K562 (cell line): ENCODE measurements around the gene RAP2B. TPM values are rescaled to one million over a fixed set of nuclear protein-coding genes. Genes with fewer than 3 reads are reported as not detected.

ENCODE experiments used
- AFF4 ChIP-seq: sonication (generic); formaldehyde crosslinking; IDR thresholded peaks from 2 replicates; pipeline ENCODE4 v1.8.0; 2023; ENCODE audit warnings: mild to moderate bottlenecking, missing genetic modification reagents
- BCLAF1 ChIP-seq, 2 experiments: fragments of 450-650 bp in 1 of 2; IDR thresholded peaks; 2 replicates each; pipeline ENCODE4 v1.6.1; 2011 to 2017; ENCODE audit warnings: low read depth in 2 of 2, antibody characterized with exemption in 1 of 2, borderline replicate concordance in 1 of 2, low read length in 1 of 2, mild to moderate bottlenecking in 1 of 2, mixed read lengths in 1 of 2; ENCODE audit not compliant: control insufficient read depth in 1 of 2
- HDAC3 ChIP-seq: fragments of 450-650 bp; IDR thresholded peaks from 2 replicates; pipeline ENCODE4 v1.6.1; 2018; ENCODE audit warnings: borderline replicate concordance, mild to moderate bottlenecking, moderate library complexity; ENCODE audit not compliant: partially characterized antibody
- polyA plus RNA-seq, 8 experiments: library from polyadenylated mRNA; depleted of rRNA in 4 of 8; stranded (reverse) in 5 of 8; unstranded in 3 of 8; fragments of >200 nt; fragmentation: Nextera tagmentation in 2 of 8; fragmentation: Illumina TruSeq in 1 of 8; extraction: Ambion mirVana in 2 of 8; extraction: Trizol in 1 of 8; gene quantifications; 2 replicates each; pipeline versions ENCODE4 v1.2.1 to v1.2.3, GENCODE V29; 2011 to 2014; ENCODE audit warnings: inconsistent platforms in 1 of 8, missing spikeins in 1 of 8
- total RNA-seq, 7 experiments: library from RNA; depleted of rRNA in 6 of 7; stranded (reverse); fragments of >200 nt in 6 of 7; fragmentation: Illumina TruSeq in 2 of 7; extraction: Trizol in 2 of 7; gene quantifications; 2 replicates each; pipeline versions ENCODE4 v1.2.1 to v1.2.3, GENCODE V29; 2011 to 2021; ENCODE audit warnings: low replicate concordance in 1 of 7

Gene RAP2B
- total and polyA plus RNA-seq, 9 of the 15 experiments (the other 6 are each of a cell fraction or from before 2014, with no cell fraction given), result 9.4 to 31.2 (median 15.8) TPM

- TF ChIP-seq AFF4 (CRISPR knock-in tag) (no peak), HDAC3 (no peak), BCLAF1 (IDR thresholded peaks at IDR 0.05; ENCODE audit: borderline replicate concordance in 1 of 2, control insufficient read depth in 1 of 2, low read depth in 2 of 2, low read length in 1 of 2) (no peak)
Observed at GRCh38 chr3:153138276-153139210, 23.5 kb upstream of the RAP2B start (continued).
